ENCODE measurements around the gene EIF1AX.

Gene EIF1AX

GRCh38 chrX:20089845-20090244 is 51.8 kb downstream of the EIF1AX start:
- ATAC-seq (ENCODE audit: insufficient read depth, low read depth): no peak
- no peak overlapping the region for H3K4me2 ChIP-seq (ENCODE audit: insufficient read depth, low read length)

DNA sequence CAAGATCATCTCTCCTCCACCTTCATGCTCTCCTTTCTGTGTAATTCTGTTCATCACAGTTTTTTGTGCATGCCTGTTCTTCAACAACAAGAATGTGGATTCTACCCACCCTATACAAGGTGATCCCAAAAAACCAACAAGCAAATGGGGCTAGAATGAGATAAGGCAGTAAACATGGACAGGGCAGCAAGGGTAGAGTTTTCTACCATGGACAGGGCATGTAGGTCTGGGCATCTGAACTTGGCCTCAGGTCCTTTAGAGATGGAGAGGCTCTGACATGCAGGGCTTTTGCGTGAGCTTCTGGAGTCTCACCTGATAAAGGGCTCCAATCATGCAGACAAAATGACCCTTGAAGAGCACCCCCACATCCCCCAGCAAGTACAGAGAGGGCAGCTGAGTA is 61.4 kb downstream of the EIF1AX start:
- DNase-seq: no peak
- Histone ChIP-seq H3K27ac (ENCODE audit: low read length) (no peak overlapping the region), H4K20me1 (ENCODE audit: insufficient read depth, low read length) (no peaks in the 10 kb centered on the region), H2AFZ (ENCODE audit: low read depth, low read length) (no peak overlapping the region), H3K36me3 (ENCODE audit: insufficient read depth, low read length) (no peaks in the 10 kb centered on the region), H3K27me3 (ENCODE audit: insufficient read depth, low read length, poor library complexity) (no peaks in the 10 kb centered on the region), H3K4me1 (ENCODE audit: insufficient read depth, low read length) (no peaks in the 10 kb centered on the region), H3K9me3 (ENCODE audit: insufficient read depth, low read length, severe bottlenecking) (no peaks in the 10 kb centered on the region), H3K4me3 (ENCODE audit: low read depth in 1 of 2, low read length in 2 of 2) (no peak overlapping the region), H3K9ac (ENCODE audit: low read depth, low read length) (no peak overlapping the region), H3K4me2 (ENCODE audit: insufficient read depth, low read length) (no peak overlapping the region), H3K79me2 (ENCODE audit: insufficient read depth, low read length) (no peaks in the 10 kb centered on the region)
- no peak for ATAC-seq (ENCODE audit: insufficient read depth, low read depth)
- TF ChIP-seq EZH2 (IDR thresholded peaks at IDR 0.05; ENCODE audit: borderline replicate concordance, low read depth, low read length, severe bottlenecking): no peak
- TF ChIP-seq, protein P1, sequence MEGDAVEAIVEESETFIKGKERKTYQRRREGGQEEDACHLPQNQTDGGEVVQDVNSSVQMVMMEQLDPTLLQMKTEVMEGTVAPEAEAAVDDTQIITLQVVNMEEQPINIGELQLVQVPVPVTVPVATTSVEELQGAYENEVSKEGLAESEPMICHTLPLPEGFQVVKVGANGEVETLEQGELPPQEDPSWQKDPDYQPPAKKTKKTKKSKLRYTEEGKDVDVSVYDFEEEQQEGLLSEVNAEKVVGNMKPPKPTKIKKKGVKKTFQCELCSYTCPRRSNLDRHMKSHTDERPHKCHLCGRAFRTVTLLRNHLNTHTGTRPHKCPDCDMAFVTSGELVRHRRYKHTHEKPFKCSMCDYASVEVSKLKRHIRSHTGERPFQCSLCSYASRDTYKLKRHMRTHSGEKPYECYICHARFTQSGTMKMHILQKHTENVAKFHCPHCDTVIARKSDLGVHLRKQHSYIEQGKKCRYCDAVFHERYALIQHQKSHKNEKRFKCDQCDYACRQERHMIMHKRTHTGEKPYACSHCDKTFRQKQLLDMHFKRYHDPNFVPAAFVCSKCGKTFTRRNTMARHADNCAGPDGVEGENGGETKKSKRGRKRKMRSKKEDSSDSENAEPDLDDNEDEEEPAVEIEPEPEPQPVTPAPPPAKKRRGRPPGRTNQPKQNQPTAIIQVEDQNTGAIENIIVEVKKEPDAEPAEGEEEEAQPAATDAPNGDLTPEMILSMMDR (IDR thresholded peaks at IDR 0.05; ENCODE audit: borderline replicate concordance, extremely low read depth, low read length, poor library complexity, severe bottlenecking): no peak

More at GRCh38 chrX:20089845-20090244, 51.8 kb downstream of the EIF1AX start:
- Histone ChIP-seq H4K20me1 (ENCODE audit: insufficient read depth, low read length) (no peaks in the 10 kb centered on the region), H3K4me1 (ENCODE audit: insufficient read depth, low read length) (no peaks in the 10 kb centered on the region), H3K36me3 (ENCODE audit: insufficient read depth, low read length) (no peaks in the 10 kb centered on the region), H3K9ac (ENCODE audit: low read depth, low read length) (no peak overlapping the region), H3K27me3 (ENCODE audit: insufficient read depth, low read length, poor library complexity) (no peaks in the 10 kb centered on the region), H3K4me3 (ENCODE audit: low read depth in 1 of 2, low read length in 2 of 2) (no peak overlapping the region), H2AFZ (ENCODE audit: low read depth, low read length) (no peak overlapping the region), H3K27ac (ENCODE audit: low read length) (no peak overlapping the region), H3K79me2 (ENCODE audit: insufficient read depth, low read length) (no peaks in the 10 kb centered on the region), H3K9me3 (ENCODE audit: insufficient read depth, low read length, severe bottlenecking) (no peaks in the 10 kb centered on the region)
- no peak for TF ChIP-seq EZH2 (IDR thresholded peaks at IDR 0.05; ENCODE audit: borderline replicate concordance, low read depth, low read length, severe bottlenecking)
- DNase-seq: no peak

Measured in DND-41 (cell line).